Spleen (tissue), 11 donors: ENCODE results near the gene LMF1. TPM values are rescaled to one million over a fixed set of nuclear protein-coding genes. Genes with fewer than 3 reads are reported as not detected.

Experiments used
- DNase-seq: peaks from one replicate; pipeline ENCODE4 v3.0.0-alpha.2; 2020
- H3K27ac ChIP-seq, 8 donors: fragments of 200-600 bp; sonication (generic) in 7 of 8; 1 replicate in 4 of 8; 2 replicates in 4 of 8; pipeline versions ENCODE4 v1.5.0 to v1.8.0; 2016 to 2021; ENCODE audit warnings: inconsistent platforms in 4 of 8, mild to moderate bottlenecking in 4 of 8, moderate library complexity in 1 of 8
- H3K27me3 ChIP-seq, 7 donors: fragments of 200-600 bp; sonication (generic) in 6 of 7; replicated peaks in 1 of 7; 1 replicate in 4 of 7; 2 replicates in 3 of 7; pipeline versions ENCODE4 v1.5.0 to v1.8.0; 2016 to 2021; ENCODE audit warnings: inconsistent platforms in 3 of 7, mild to moderate bottlenecking in 1 of 7
- H3K36me3 ChIP-seq, 6 donors: fragments of 200-600 bp; sonication (generic) in 5 of 6; 1 replicate in 4 of 6; 2 replicates in 2 of 6; pipeline versions ENCODE4 v1.5.0 to v1.8.0; 2016 to 2021; ENCODE audit warnings: inconsistent platforms in 2 of 6
- H3K4me1 ChIP-seq, 6 donors: fragments of 200-600 bp; sonication (generic) in 5 of 6; 1 replicate in 3 of 6; 2 replicates in 3 of 6; pipeline versions ENCODE4 v1.5.0 to v1.8.0; 2016 to 2021; ENCODE audit warnings: inconsistent platforms in 3 of 6
- H3K4me3 ChIP-seq, 8 donors: fragments of 200-600 bp; sonication (generic) in 7 of 8; 1 replicate in 4 of 8; 2 replicates in 4 of 8; pipeline versions ENCODE4 v1.5.0 to v1.8.0; 2016 to 2021; ENCODE audit warnings: inconsistent platforms in 4 of 8, mild to moderate bottlenecking in 4 of 8, moderate library complexity in 2 of 8
- H3K9me3 ChIP-seq, 8 donors: fragments of 200-600 bp; sonication (generic) in 7 of 8; 1 replicate in 4 of 8; 2 replicates in 4 of 8; pipeline versions ENCODE4 v1.5.0 to v1.8.0; 2016 to 2021; ENCODE audit warnings: inconsistent platforms in 4 of 8
- POLR2A ChIP-seq, 3 donors: fragments of 450-650 bp; IDR thresholded peaks; one replicate each; pipeline ENCODE4 v1.5.1; 2017; ENCODE audit warnings: antibody characterized with exemption in 3 of 3, mild to moderate bottlenecking in 1 of 3
- POLR2AphosphoS5 ChIP-seq, 3 donors: sonication (generic); formaldehyde crosslinking; IDR thresholded peaks; one replicate each; pipeline ENCODE4 v1.5.1; 2017; ENCODE audit warnings: antibody characterized with exemption in 3 of 3
- WGBS, 5 donors: extraction: QIAGEN DNeasy Blood & Tissue Kit in 3 of 5; methylation state at CpG; one replicate each; pipeline versions ENCODE4 v1.1.5 to v1.1.7; 2013 to 2018; 5-methylcytosine and 5-hydroxymethylcytosine counted together
- intact Hi-C: fragments of 100-400 bp; cut with DNase I; formaldehyde crosslinking; loops from one replicate; pipeline ENCODE4 v1.15.0; 2023; ENCODE audit warnings: low total_unique reads
- polyA plus RNA-seq, 3 donors: library from polyadenylated mRNA; stranded (reverse); fragments of 200-250 nt; gene quantifications; one replicate each; pipeline ENCODE4 v1.2.1, GENCODE V29; 2013
- total RNA-seq, 7 donors: library from RNA; depleted of rRNA in 3 of 7; stranded (reverse); fragments of >200 nt in 3 of 7; fragmentation: NEBNext Ultra II Directional in 4 of 7; extraction: Animal tissue kit (Norgen Biotek cat#: 25700) in 4 of 7; gene quantifications; one replicate each; pipeline versions ENCODE4 v1.1.0 to v1.2.1, GENCODE V29; 2016 to 2021
- TF ChIP-seq, protein P1 (sequence below), 11 experiments: fragments of 200-600 bp in 7 of 11; fragments of 450-650 bp in 4 of 11; sonication (generic) in 4 of 11; IDR thresholded peaks in 8 of 11; conservative IDR thresholded peaks in 3 of 11; 1 replicate in 7 of 11; 2 replicates in 4 of 11; pipeline versions ENCODE4 v1.4.0 to v1.8.0; 2016 to 2021; ENCODE audit warnings: antibody characterized with exemption in 11 of 11, inconsistent platforms in 4 of 11, mild to moderate bottlenecking in 1 of 11
- donor health status: healthy with polysubstance abuse.
- donor health status: DM: no; HTN: no; CAD: no; lungs with moderate emphysema.
- donor health status: DM: no; HTN: no; CAD: no.
- donor health status: Bipolar disorder and iron deficiency.
- donor health status: healthy.
- donor health status: DM: no; HTN: no; CAD: no.
- donor health status: DM: yes; HTN: yes; CAD: no.

Gene LMF1
- total and polyA plus RNA-seq, 10 donors = 10.4 to 57.6 (median 32.5) TPM

DNA sequence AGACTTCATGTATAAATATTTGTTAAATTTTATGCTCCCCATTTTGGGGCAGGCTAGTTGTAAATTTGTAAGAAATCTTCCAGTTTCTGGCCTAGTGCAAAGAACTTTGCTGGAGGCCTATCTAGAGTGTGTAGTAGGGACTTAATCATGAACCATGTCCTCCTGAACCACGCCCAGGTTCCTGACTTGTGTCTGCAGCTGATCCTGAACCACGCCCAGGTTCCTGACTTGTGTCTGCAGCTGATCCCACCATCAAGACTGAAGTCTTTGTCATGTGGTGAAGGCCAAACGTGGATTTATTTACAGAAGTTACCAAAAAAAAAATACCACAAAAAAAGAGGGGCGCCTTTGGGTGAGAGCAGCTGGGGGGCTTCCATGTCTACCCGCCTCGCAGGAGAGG lies 33.1 kb downstream of the LMF1 start:
- Histone ChIP-seq H3K36me3 (peaks cover 0 to 69% (median 19%) of the 10 kb centered on the region in 6 donors), H3K4me3 (no peak overlapping the region), H3K9me3 (peaks cover 0 to 26% (median 22%) of the 10 kb centered on the region in 8 donors), H3K27me3 (no peaks in the 10 kb centered on the region), H3K4me1 (no peaks in the 10 kb centered on the region), H3K27ac (no peak overlapping the region)
- 73 to 90% (median 83%) methylated on average over 6 of the region's 6 CpGs for WGBS, 5 donors
- intact Hi-C loops = no loop called here
- DNase-seq = no peak
- TF ChIP-seq, protein P1, sequence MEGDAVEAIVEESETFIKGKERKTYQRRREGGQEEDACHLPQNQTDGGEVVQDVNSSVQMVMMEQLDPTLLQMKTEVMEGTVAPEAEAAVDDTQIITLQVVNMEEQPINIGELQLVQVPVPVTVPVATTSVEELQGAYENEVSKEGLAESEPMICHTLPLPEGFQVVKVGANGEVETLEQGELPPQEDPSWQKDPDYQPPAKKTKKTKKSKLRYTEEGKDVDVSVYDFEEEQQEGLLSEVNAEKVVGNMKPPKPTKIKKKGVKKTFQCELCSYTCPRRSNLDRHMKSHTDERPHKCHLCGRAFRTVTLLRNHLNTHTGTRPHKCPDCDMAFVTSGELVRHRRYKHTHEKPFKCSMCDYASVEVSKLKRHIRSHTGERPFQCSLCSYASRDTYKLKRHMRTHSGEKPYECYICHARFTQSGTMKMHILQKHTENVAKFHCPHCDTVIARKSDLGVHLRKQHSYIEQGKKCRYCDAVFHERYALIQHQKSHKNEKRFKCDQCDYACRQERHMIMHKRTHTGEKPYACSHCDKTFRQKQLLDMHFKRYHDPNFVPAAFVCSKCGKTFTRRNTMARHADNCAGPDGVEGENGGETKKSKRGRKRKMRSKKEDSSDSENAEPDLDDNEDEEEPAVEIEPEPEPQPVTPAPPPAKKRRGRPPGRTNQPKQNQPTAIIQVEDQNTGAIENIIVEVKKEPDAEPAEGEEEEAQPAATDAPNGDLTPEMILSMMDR (IDR thresholded peaks at IDR 0.05 in 8 of 11, conservative IDR thresholded peaks at IDR 0.05 in 3 of 11) = no peak
- TF ChIP-seq POLR2AphosphoS5 (IDR thresholded peaks at IDR 0.05) (no peak), POLR2A (IDR thresholded peaks at IDR 0.05) (no peak)

DNA sequence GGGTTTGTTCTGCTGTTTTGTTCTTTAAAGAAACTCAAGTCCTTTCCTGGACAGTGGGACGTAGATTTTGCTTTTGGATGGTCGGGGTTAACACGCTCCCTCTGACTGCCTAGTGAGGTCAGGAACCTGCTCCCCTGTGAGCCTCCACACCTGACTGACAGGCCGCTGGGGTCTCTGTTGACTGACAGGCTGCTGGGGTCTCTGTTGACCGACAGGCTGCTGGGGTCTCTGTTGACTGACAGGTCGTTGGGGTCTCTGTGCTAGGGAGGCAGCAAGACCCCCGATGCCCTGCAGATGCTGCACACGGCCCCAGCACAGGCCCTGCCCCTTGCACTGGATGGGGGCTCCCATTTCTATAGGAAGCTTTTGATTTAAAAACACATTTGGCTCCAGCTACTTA lies 33.5 kb downstream of the LMF1 start:
- H3K4me3 ChIP-seq = no peak overlapping the region
- H3K27me3 ChIP-seq = no peaks in the 10 kb centered on the region
- peak; percentile 35 for DNase-seq
- H3K4me1 ChIP-seq = no peaks in the 10 kb centered on the region
- H3K27ac ChIP-seq = no peak overlapping the region
- WGBS, 5 donors = 62 to 87% (median 82%) methylated on average over 8 of the region's 8 CpGs
- intact Hi-C loops = no loop called here
- H3K36me3 ChIP-seq = peaks cover 0 to 70% (median 22%) of the 10 kb centered on the region in 6 donors
- TF ChIP-seq POLR2AphosphoS5 (IDR thresholded peaks at IDR 0.05) = no peak
- TF ChIP-seq, protein P1 (IDR thresholded peaks at IDR 0.05 in 8 of 11, conservative IDR thresholded peaks at IDR 0.05 in 3 of 11) = no peak
- TF ChIP-seq POLR2A (IDR thresholded peaks at IDR 0.05) = no peak
- H3K9me3 ChIP-seq = peaks cover 0 to 22% (median 18%) of the 10 kb centered on the region in 8 donors

DNA sequence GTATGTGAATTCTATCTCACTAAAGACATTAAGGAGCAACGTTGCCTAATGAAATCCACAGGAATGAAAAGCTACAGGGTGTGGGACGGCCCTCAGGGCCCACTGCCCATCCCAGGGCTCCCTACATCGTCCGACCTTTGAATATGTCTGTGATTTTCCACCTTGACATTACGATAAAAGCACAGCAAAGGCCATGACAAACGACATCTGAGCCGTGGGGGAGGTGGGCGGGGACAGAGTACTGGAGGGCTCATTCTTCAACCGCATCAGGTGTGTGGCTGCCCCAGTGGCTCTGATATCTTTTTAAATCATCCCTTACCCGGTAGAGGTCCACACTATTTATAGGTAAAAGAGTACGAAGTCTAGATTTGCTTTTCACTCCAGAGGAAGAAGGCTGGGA lies 35.1 kb downstream of the LMF1 start:
- Histone ChIP-seq H3K27me3 (no peaks in the 10 kb centered on the region), H3K4me1 (no peaks in the 10 kb centered on the region), H3K27ac (no peak overlapping the region), H3K36me3 (peaks cover 0 to 72% (median 26%) of the 10 kb centered on the region in 6 donors), H3K4me3 (no peak overlapping the region), H3K9me3 (peaks cover 0 to 6% (median 2%) of the 10 kb centered on the region in 8 donors)
- 73 to 86% (median 81%) methylated on average over 11 of the region's 11 CpGs for WGBS, 5 donors
- DNase-seq = no peak
- intact Hi-C loops = no loop called here
- no peak for TF ChIP-seq POLR2AphosphoS5 (IDR thresholded peaks at IDR 0.05)
- no peak for TF ChIP-seq POLR2A (IDR thresholded peaks at IDR 0.05)
- TF ChIP-seq, protein P1 (IDR thresholded peaks at IDR 0.05 in 8 of 11, conservative IDR thresholded peaks at IDR 0.05 in 3 of 11) = no peak

DNA sequence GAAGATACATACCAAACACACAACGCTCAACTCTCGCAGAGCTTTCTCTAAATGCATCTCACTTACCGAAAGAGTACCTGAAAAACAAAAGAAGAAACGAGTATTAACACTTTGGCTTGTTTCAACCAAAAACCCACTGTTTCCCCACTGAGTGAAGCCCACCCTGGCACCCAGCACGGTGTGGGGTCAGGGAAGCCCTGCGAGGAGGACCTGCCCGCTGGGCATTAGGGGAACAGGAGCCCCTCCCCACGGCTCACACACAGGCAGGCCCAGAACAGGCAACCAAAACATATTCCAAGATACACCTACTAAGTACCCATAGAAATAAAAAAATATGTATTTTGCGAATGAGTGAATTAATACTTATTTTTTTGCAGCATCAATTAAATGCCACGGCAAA lies 36.6 kb downstream of the LMF1 start:
- H3K4me3 ChIP-seq = no peak overlapping the region
- no peak for DNase-seq
- H3K27me3 ChIP-seq = no peaks in the 10 kb centered on the region
- no peak overlapping the region for H3K27ac ChIP-seq
- no peaks in the 10 kb centered on the region for H3K4me1 ChIP-seq
- intact Hi-C loops = no loop called here
- H3K36me3 ChIP-seq = peaks cover 0 to 74% (median 33%) of the 10 kb centered on the region in 6 donors
- 93 to 96% (median 95%) methylated on average over 10 of the region's 10 CpGs for WGBS, 5 donors
- no peak for TF ChIP-seq POLR2A (IDR thresholded peaks at IDR 0.05)
- TF ChIP-seq, protein P1 (IDR thresholded peaks at IDR 0.05 in 8 of 11, conservative IDR thresholded peaks at IDR 0.05 in 3 of 11) = no peak
- TF ChIP-seq POLR2AphosphoS5 (IDR thresholded peaks at IDR 0.05) = no peak
- no peaks in the 10 kb centered on the region for H3K9me3 ChIP-seq
